Mucosa of descending colon (tissue), 3 donors: Measurements from ENCODE around the gene NRG4. TPM values are rescaled to one million over a fixed set of nuclear protein-coding genes. Genes with fewer than 3 reads are reported as not detected.
"Not testable (repeated sequence)": the region's sequence is repeated elsewhere in the genome, so short reads cannot be mapped to it uniquely, and the experiment has no call there.

Experiments used
- ATAC-seq: fragments of 200-7000 bp; cut with Tn5 transposase; one replicate; pipeline ENCODE4 v1.9.1; 2020; ENCODE audit warnings: mild to moderate bottlenecking, moderate library complexity
- DNase-seq, 3 donors: peaks; one replicate each; pipeline ENCODE4 v3.0.0-alpha.2; 2020
- H3K36me3 ChIP-seq: fragments of 200-600 bp; one replicate; pipeline ENCODE4 v1.8.0; 2021; ENCODE audit warnings: low read depth, mild to moderate bottlenecking
- H3K4me1 ChIP-seq: fragments of 200-600 bp; one replicate; pipeline ENCODE4 v1.8.0; 2021; ENCODE audit warnings: low read depth, mild to moderate bottlenecking
- H3K4me3 ChIP-seq: fragments of 200-600 bp; one replicate; pipeline ENCODE4 v1.8.0; 2021; ENCODE audit warnings: mild to moderate bottlenecking
- H3K9me3 ChIP-seq: fragments of 200-600 bp; one replicate; pipeline ENCODE4 v1.8.0; 2021; ENCODE audit warnings: mild to moderate bottlenecking
- intact Hi-C, 2 donors: fragments of 100-400 bp; cut with DNase I in 1 of 2; cut with micrococcal nuclease in 1 of 2; formaldehyde crosslinking; loops; one replicate each; pipeline versions ENCODE4 v1.11.0 to v1.11.1; 2022; cut with DNase I, micrococcal nuclease
- total RNA-seq, 3 donors: library from RNA; stranded (reverse); fragmentation: NEBNext Ultra II Directional in 2 of 3; extraction: Animal tissue kit (Norgen Biotek cat#: 25700) in 2 of 3; gene quantifications; one replicate each; pipeline versions ENCODE4 v1.2.1 to v1.2.4, GENCODE V29; 2021 to 2023
- TF ChIP-seq, protein P1 (sequence below): fragments of 200-600 bp; IDR thresholded peaks from one replicate; pipeline ENCODE4 v1.8.0; 2022; ENCODE audit warnings: antibody characterized with exemption, mild to moderate bottlenecking
- donor health status: DM: no; HTN: no; CAD: no; lungs with moderate emphysema.
- donor health status: DM: no; HTN: no; CAD: no.
- donor health status: DM: no; HTN: yes; CAD: no.

The NRG4 gene
- total RNA-seq, 3 donors from 2014 or later = 0.95 to 3.3 (median 3.1) TPM

GRCh38 chr15:76058714-76059319 lies 46.6 kb upstream of the NRG4 start:
- Histone ChIP-seq H3K36me3 (no peaks in the 10 kb centered on the region), H3K4me1 (no peaks in the 10 kb centered on the region), H3K9me3 (no peaks in the 10 kb centered on the region), H3K4me3 (no peak overlapping the region)
- TF ChIP-seq, protein P1, sequence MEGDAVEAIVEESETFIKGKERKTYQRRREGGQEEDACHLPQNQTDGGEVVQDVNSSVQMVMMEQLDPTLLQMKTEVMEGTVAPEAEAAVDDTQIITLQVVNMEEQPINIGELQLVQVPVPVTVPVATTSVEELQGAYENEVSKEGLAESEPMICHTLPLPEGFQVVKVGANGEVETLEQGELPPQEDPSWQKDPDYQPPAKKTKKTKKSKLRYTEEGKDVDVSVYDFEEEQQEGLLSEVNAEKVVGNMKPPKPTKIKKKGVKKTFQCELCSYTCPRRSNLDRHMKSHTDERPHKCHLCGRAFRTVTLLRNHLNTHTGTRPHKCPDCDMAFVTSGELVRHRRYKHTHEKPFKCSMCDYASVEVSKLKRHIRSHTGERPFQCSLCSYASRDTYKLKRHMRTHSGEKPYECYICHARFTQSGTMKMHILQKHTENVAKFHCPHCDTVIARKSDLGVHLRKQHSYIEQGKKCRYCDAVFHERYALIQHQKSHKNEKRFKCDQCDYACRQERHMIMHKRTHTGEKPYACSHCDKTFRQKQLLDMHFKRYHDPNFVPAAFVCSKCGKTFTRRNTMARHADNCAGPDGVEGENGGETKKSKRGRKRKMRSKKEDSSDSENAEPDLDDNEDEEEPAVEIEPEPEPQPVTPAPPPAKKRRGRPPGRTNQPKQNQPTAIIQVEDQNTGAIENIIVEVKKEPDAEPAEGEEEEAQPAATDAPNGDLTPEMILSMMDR = no peak
- DNase-seq = peak in 1 of 3 donors; percentile 14
- intact Hi-C loops = loop anchor here in 1 of 2 donors (5.0 kb wide), 1 partner anchor 78 kb away; no protein-coding TSS in a partner anchor
- peak; percentile 24 for ATAC-seq

GRCh38 chr15:76057332-76058000 lies 45.2 kb upstream of the NRG4 start:
- Histone ChIP-seq H3K4me3 (no peak overlapping the region), H3K9me3 (no peaks in the 10 kb centered on the region), H3K36me3 (no peaks in the 10 kb centered on the region), H3K4me1 (no peaks in the 10 kb centered on the region)
- DNase-seq = peak in 1 of 3 donors; percentile 71
- ATAC-seq = peak; percentile 42
- TF ChIP-seq, protein P1 = peak; percentile 11
- intact Hi-C loops = loop anchor here in 1 of 2 donors (5.0 kb wide), 1 partner anchor 80 kb away; no protein-coding TSS in a partner anchor

- no peak overlapping the region for H3K4me3 ChIP-seq
- ATAC-seq (no peak), DNase-seq (no peak)
- intact Hi-C loops = loop anchor here in 1 of 2 donors (5.0 kb wide), 1 partner anchor 80 kb away; no protein-coding TSS in a partner anchor
- H3K9me3 ChIP-seq = no peaks in the 10 kb centered on the region
- no peaks in the 10 kb centered on the region for H3K36me3 ChIP-seq
- H3K4me1 ChIP-seq = no peaks in the 10 kb centered on the region
- TF ChIP-seq, protein P1 = no peak
Observed at GRCh38 chr15:76056931-76057330, 44.7 kb upstream of the NRG4 start.

- DNase-seq, H3K4me3 ChIP-seq, H3K9me3 ChIP-seq, H3K4me1 ChIP-seq, ATAC-seq, H3K36me3 ChIP-seq, intact Hi-C loops: not testable (repeated sequence)
Observed at GRCh38 chr15:76054201-76054600, 42.0 kb upstream of the NRG4 start.

DNA sequence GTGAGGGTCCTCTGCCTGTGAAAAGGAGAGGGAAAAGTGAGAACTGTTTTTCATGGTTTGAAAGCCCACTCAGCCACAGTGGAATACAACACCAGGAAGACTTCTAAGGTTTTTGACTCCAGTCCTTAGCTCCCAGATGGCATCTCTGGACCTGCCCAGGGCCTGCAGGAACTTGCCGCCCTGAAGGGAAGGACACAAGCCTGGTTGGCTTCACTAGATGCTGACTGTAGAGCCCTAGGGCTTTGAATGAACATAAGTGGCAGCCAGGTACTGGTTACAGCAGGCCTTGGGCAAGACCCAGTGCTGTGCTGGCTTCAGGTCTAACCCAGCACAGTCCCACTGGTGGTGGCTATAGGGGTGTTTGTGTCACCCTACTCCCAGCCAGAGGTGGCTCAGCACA lies 26.3 kb upstream of the NRG4 start:
- no peak for DNase-seq

DNA sequence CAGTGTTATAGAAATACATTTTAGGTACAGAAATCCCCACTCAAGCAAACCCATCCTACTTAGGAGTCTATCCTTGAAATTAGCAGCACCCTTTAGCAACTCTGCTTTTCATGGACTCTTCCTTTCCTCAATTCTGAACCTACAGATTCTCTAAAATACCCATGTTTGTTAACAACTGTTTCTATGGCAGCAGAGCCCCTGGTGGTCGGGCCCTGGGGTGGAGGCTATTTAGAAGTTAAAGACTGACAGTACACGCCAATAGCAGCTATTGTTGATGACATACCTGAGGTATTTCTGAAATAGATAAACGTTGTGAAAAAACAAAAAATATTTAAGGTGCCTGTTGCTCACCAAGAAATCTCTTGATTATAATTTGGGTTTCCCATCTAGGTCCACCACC lies 23.4 kb upstream of the NRG4 start:
- H3K9me3 ChIP-seq = no peaks in the 10 kb centered on the region
- DNase-seq = no peak
- no peaks in the 10 kb centered on the region for H3K36me3 ChIP-seq
- intact Hi-C loops = no loop called here
- no peaks in the 10 kb centered on the region for H3K4me1 ChIP-seq
- ATAC-seq = no peak
- TF ChIP-seq, protein P1 = no peak
- H3K4me3 ChIP-seq = no peak overlapping the region

More for the DNA sequence above, 26.3 kb upstream of the NRG4 start:
- intact Hi-C loops = no loop called here
- no peak for ATAC-seq
- H3K4me3 ChIP-seq = no peak overlapping the region
- no peaks in the 10 kb centered on the region for H3K4me1 ChIP-seq
- no peaks in the 10 kb centered on the region for H3K9me3 ChIP-seq
- no peaks in the 10 kb centered on the region for H3K36me3 ChIP-seq
- TF ChIP-seq, protein P1 = no peak
